NCI-H1694 (cell line): ENCODE results near the gene PUS1.
"Not testable (repeated sequence)": the region's sequence is repeated elsewhere in the genome, so short reads cannot be mapped to it uniquely, and the experiment has no call there.

Experiments
- DNase-seq: peaks from one replicate; lab custom pipeline; 2025; lab: John Stamatoyannopoulos, UW

PUS1 gene

GRCh38 chr12:131938082-131938481 lies 9.0 kb downstream of the PUS1 start:
- DNase-seq = no peak

- no peak for DNase-seq
These were observed 9.9 kb downstream of the PUS1 start for GRCh38 chr12:131939007-131939406.

- DNase-seq = no peak
These were observed 11.1 kb downstream of the PUS1 start for GRCh38 chr12:131940141-131940547.

GRCh38 chr12:131941116-131941986 lies 12.3 kb downstream of the PUS1 start:
- DNase-seq = no peak

GRCh38 chr12:131941987-131942341 lies 12.9 kb downstream of the PUS1 start:
- no peak for DNase-seq

GRCh38 chr12:131942671-131943070 lies 13.6 kb downstream of the PUS1 start:
- DNase-seq = no peak

- no peak for DNase-seq
These were observed 14.3 kb downstream of the PUS1 start for GRCh38 chr12:131943389-131943788.

- DNase-seq = no peak
These were observed 14.8 kb downstream of the PUS1 start for GRCh38 chr12:131943876-131944275.

- no peak for DNase-seq
These were observed 15.7 kb downstream of the PUS1 start for GRCh38 chr12:131944601-131945251.

- no peak for DNase-seq
These were observed 17.7 kb downstream of the PUS1 start for GRCh38 chr12:131946757-131947156.

- no peak for DNase-seq
These were observed 18.5 kb downstream of the PUS1 start for GRCh38 chr12:131947482-131948027.

- no peak for DNase-seq
These were observed 19.2 kb downstream of the PUS1 start for GRCh38 chr12:131948166-131948712.

- DNase-seq = not testable (repeated sequence)
These were observed 19.8 kb downstream of the PUS1 start for GRCh38 chr12:131948713-131949430.

- peak; percentile 35 for DNase-seq
These were observed 20.5 kb downstream of the PUS1 start, which contains the start of gene EP400 for GRCh38 chr12:131949431-131950181. TSS of gene EP400 (plus strand) at chr12:131949942. CDS start at chr12:131960620, 10,678 bp downstream.

GRCh38 chr12:131950182-131950913 lies 21.3 kb downstream of the PUS1 start:
- no peak for DNase-seq

GRCh38 chr12:131953810-131954209 lies 24.7 kb downstream of the PUS1 start:
- not testable (repeated sequence) for DNase-seq

- not testable (repeated sequence) for DNase-seq
These were observed 25.4 kb downstream of the PUS1 start for GRCh38 chr12:131954460-131954859.

GRCh38 chr12:131959116-131959515 lies 30.0 kb downstream of the PUS1 start:
- DNase-seq = no peak

- DNase-seq = no peak
These were observed 30.8 kb downstream of the PUS1 start for GRCh38 chr12:131959641-131960589.
